ENCODE measurements around the gene CHRNB4. TPM values are rescaled to one million over a fixed set of nuclear protein-coding genes. Genes with fewer than 3 reads are reported as not detected.

Gene CHRNB4
- total and polyA plus RNA-seq, 2 donors (not counting 3 experiments of a cell fraction or from before 2014, with no cell fraction given) = 0.08 TPM; not detected in 1

GRCh38 chr15:78629031-78629715, 11.8 kb downstream of the CHRNB4 start:
- CTCF ChIA-PET = interaction anchor here (0.9 to 3.2 kb wide), 2 partner anchors 10 to 81 kb away, joined by 3 to 12 read pairs; no protein-coding TSS in a partner anchor
- H2AFZ ChIP-seq (ENCODE audit: low read depth, low read length) = no peak overlapping the region
- no peak for FAIRE-seq

GRCh38 chr15:78628227-78628626, 12.8 kb downstream of the CHRNB4 start:
- intact Hi-C loops (cut with micrococcal nuclease) = no loop called here
- no peaks in the 10 kb centered on the region for H3K9me3 ChIP-seq (replicated peaks; ENCODE audit: control insufficient read depth, insufficient read depth, low read length)
- FAIRE-seq (no peak), DNase-seq (ENCODE audit: low read depth, low spot score) (no peak)
- dilution Hi-C loops (cut with MboI; ENCODE audit: extremely low pct_ligation_motif_present, low sequenced_read_pairs) = no loop called here
- no peak overlapping the region for H3K9ac ChIP-seq (replicated peaks; ENCODE audit: extremely low read depth, insufficient read depth, low read length)
- ChIA-PET CTCF (interaction anchor here (3.2 kb wide), 1 partner anchor 11 kb away, joined by 12 read pairs; no protein-coding TSS in a partner anchor), POLR2A (no interaction called here)
- H3K4me2 ChIP-seq (ENCODE audit: insufficient read depth, low read length) = no peak overlapping the region
- H3K79me2 ChIP-seq (ENCODE audit: control insufficient read depth, insufficient read depth, low read length) = no peaks in the 10 kb centered on the region
- H3K27me3 ChIP-seq (ENCODE audit: control insufficient read depth in 2 of 2, insufficient read depth in 2 of 2, low read length in 2 of 2) = peaks cover 5 to 7% of the 10 kb centered on the region in 2 experiments
- no peak overlapping the region for H3K27ac ChIP-seq (ENCODE audit: insufficient read depth, low read depth, low read length)
- H3K4me3 ChIP-seq (replicated peaks in 1 of 3; ENCODE audit: insufficient read depth in 1 of 3, low read depth in 1 of 3, low read length in 3 of 3) = no peak overlapping the region
- H2AFZ ChIP-seq (ENCODE audit: low read depth, low read length) = no peak overlapping the region
- BruUV-seq (replicated peaks) = no TSS peak
- H3K4me1 ChIP-seq (ENCODE audit: control insufficient read depth, extremely low read depth, insufficient read depth, low read length) = no peaks in the 10 kb centered on the region
- H3K9me1 ChIP-seq (replicated peaks; ENCODE audit: control insufficient read depth, extremely low read depth, insufficient read depth, low read length) = no peaks in the 10 kb centered on the region
- TF ChIP-seq MYC (IDR thresholded peaks at IDR 0.05; ENCODE audit: low read depth, low read length) (no peak), MAX (IDR thresholded peaks at IDR 0.05; ENCODE audit: insufficient read depth, insufficient read length) (no peak), GATA2 (IDR thresholded peaks at IDR 0.05; ENCODE audit: insufficient read depth, insufficient read length, low read depth, low read length) (no peak), JUN (IDR thresholded peaks at IDR 0.05; ENCODE audit: borderline replicate concordance, insufficient read depth, insufficient read length, low read depth) (no peak), FOS (IDR thresholded peaks at IDR 0.05; ENCODE audit: borderline replicate concordance, insufficient read depth, low read length) (no peak), EZH2 (IDR thresholded peaks at IDR 0.05; ENCODE audit: borderline replicate concordance, low read depth, low read length, severe bottlenecking) (no peak), POLR2A (IDR thresholded peaks at IDR 0.05; ENCODE audit: low read depth, low read length) (no peak), POLR2AphosphoS5 (IDR thresholded peaks at IDR 0.05; ENCODE audit: insufficient read depth, low read depth, low read length) (no peak), CTCF (IDR thresholded peaks at IDR 0.05; ENCODE audit: extremely low read depth in 1 of 2, insufficient read depth in 1 of 2, low read depth in 1 of 2, low read length in 2 of 2) (no peak)
- no peaks in the 10 kb centered on the region for H4K20me1 ChIP-seq (replicated peaks; ENCODE audit: control insufficient read depth, extremely low read depth, insufficient read depth, low read length)
- H3K36me3 ChIP-seq (ENCODE audit: control insufficient read depth in 2 of 2, extremely low read depth in 1 of 2, insufficient read depth in 2 of 2, low read length in 2 of 2) = no peaks in the 10 kb centered on the region

More at GRCh38 chr15:78629031-78629715, 11.8 kb downstream of the CHRNB4 start:
- no peaks in the 10 kb centered on the region for H4K20me1 ChIP-seq (replicated peaks; ENCODE audit: control insufficient read depth, extremely low read depth, insufficient read depth, low read length)
- no peaks in the 10 kb centered on the region for H3K4me1 ChIP-seq (ENCODE audit: control insufficient read depth, extremely low read depth, insufficient read depth, low read length)
- TF ChIP-seq POLR2AphosphoS5 (IDR thresholded peaks at IDR 0.05; ENCODE audit: insufficient read depth, low read depth, low read length) = no peak
- no peak for TF ChIP-seq JUN (IDR thresholded peaks at IDR 0.05; ENCODE audit: borderline replicate concordance, insufficient read depth, insufficient read length, low read depth)
- H3K79me2 ChIP-seq (ENCODE audit: control insufficient read depth, insufficient read depth, low read length) = no peaks in the 10 kb centered on the region
- DNase-seq (ENCODE audit: low read depth, low spot score) = no peak
- POLR2A ChIA-PET = no interaction called here
- peaks cover 5 to 9% of the 10 kb centered on the region in 2 experiments for H3K27me3 ChIP-seq (ENCODE audit: control insufficient read depth in 2 of 2, insufficient read depth in 2 of 2, low read length in 2 of 2)
- no peak overlapping the region for H3K4me2 ChIP-seq (ENCODE audit: insufficient read depth, low read length)
- H3K36me3 ChIP-seq (ENCODE audit: control insufficient read depth in 2 of 2, extremely low read depth in 1 of 2, insufficient read depth in 2 of 2, low read length in 2 of 2) = no peaks in the 10 kb centered on the region
- no peak overlapping the region for H3K9ac ChIP-seq (replicated peaks; ENCODE audit: extremely low read depth, insufficient read depth, low read length)
- no TSS peak for BruUV-seq (replicated peaks)
- no peaks in the 10 kb centered on the region for H3K9me3 ChIP-seq (replicated peaks; ENCODE audit: control insufficient read depth, insufficient read depth, low read length)
- no peak overlapping the region for H3K27ac ChIP-seq (ENCODE audit: insufficient read depth, low read depth, low read length)
- dilution Hi-C loops (cut with MboI; ENCODE audit: extremely low pct_ligation_motif_present, low sequenced_read_pairs) = no loop called here
- intact Hi-C loops (cut with micrococcal nuclease) = no loop called here
- H3K9me1 ChIP-seq (replicated peaks; ENCODE audit: control insufficient read depth, extremely low read depth, insufficient read depth, low read length) = no peaks in the 10 kb centered on the region
- no peak overlapping the region for H3K4me3 ChIP-seq (replicated peaks in 1 of 3; ENCODE audit: insufficient read depth in 1 of 3, low read depth in 1 of 3, low read length in 3 of 3)

Data from endothelial cell of umbilical vein (primary cell).